ENCODE results near the gene SOX4.

The SOX4 gene

DNA sequence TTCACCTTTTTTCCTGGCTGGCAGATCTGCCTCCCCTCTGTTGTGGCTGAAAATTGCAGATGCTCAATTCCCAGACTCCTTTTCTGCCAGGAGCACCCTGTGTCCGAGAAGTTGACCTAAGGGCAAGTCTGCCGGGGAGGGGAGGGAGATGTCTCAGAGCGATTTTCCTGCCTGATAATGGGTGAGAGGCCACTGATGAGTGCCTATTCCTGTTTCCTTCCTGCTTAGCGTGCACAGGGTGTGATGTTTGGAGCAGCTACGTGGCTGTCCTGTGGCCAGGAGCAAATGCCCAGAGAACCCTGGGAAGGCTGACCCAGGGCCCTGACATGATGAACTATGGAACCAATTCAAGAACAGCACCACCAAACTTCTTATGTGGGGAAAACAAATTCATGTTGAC, 22.5 kb downstream of the SOX4 start:
- TF ChIP-seq, protein P1, sequence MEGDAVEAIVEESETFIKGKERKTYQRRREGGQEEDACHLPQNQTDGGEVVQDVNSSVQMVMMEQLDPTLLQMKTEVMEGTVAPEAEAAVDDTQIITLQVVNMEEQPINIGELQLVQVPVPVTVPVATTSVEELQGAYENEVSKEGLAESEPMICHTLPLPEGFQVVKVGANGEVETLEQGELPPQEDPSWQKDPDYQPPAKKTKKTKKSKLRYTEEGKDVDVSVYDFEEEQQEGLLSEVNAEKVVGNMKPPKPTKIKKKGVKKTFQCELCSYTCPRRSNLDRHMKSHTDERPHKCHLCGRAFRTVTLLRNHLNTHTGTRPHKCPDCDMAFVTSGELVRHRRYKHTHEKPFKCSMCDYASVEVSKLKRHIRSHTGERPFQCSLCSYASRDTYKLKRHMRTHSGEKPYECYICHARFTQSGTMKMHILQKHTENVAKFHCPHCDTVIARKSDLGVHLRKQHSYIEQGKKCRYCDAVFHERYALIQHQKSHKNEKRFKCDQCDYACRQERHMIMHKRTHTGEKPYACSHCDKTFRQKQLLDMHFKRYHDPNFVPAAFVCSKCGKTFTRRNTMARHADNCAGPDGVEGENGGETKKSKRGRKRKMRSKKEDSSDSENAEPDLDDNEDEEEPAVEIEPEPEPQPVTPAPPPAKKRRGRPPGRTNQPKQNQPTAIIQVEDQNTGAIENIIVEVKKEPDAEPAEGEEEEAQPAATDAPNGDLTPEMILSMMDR (IDR thresholded peaks at IDR 0.05; ENCODE audit: low read depth, low read length): no peak
- DNase-seq (ENCODE audit: extremely low read depth, low read depth): no peak

DNA sequence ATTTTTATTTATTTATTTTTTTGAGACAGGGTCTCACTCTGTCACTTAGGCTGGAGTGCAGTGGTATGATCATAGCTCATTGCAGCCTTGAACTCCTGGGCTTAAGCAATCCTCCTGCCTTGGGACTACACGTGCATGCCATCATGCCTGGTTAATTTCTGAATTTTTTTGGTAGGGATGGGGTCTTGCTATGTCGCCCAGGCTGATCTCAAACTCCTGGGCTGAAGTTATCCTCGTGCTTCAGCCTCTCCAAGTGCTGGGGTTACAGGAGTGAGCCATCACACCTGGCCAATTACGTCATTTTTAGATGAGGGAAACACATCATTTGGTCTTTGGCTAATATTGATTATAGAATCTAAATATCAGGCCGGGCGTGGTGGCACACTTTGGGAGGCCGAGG, 32.1 kb downstream of the SOX4 start:
- no peak for DNase-seq (ENCODE audit: extremely low read depth, low read depth)

DNA sequence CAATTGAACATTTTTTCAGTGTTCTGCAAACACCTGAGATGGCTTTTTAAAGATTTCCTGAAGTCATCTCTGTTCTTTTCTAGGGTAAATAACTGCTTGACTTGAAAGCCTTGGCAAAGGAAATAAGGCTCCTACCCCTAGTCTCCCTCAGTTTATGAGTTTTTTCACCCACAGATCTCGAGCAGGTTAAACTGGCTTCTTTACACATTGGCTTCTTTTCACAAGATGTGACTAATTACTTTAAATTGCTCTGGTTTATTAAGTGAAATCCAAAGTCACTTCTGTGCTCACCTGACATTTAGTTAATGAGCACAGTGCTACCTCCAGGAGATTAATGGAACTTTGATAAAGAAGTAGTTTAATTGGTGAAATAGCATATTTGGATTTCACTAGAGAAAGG, 33.2 kb downstream of the SOX4 start:
- TF ChIP-seq, protein P1 (IDR thresholded peaks at IDR 0.05; ENCODE audit: low read depth, low read length): no peak
- no peak for DNase-seq (ENCODE audit: extremely low read depth, low read depth)

More for the DNA sequence above, 32.1 kb downstream of the SOX4 start:
- TF ChIP-seq, protein P1 (IDR thresholded peaks at IDR 0.05; ENCODE audit: low read depth, low read length): no peak

DNA sequence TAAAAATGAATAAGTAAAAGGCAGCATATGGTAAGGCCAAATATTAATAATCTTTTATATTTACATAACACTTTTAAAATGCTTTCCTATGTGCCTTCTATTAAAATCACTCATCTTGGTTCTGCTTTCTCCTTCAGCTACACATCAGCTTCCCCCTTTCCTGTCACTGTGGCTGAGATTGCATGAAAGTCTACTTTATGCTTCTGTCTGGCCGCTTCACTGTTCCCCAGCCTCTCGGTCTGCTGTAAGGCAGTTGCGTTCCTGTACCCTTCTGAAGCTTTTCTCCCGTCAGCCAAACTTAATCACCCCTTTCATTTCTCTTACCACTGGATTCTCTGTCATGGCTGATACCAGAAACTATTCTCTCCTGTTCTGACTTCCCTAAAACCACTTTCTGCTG, 34.6 kb downstream of the SOX4 start:
- TF ChIP-seq, protein P1 (IDR thresholded peaks at IDR 0.05; ENCODE audit: low read depth, low read length): no peak
- no peak for DNase-seq (ENCODE audit: extremely low read depth, low read depth)

DNA sequence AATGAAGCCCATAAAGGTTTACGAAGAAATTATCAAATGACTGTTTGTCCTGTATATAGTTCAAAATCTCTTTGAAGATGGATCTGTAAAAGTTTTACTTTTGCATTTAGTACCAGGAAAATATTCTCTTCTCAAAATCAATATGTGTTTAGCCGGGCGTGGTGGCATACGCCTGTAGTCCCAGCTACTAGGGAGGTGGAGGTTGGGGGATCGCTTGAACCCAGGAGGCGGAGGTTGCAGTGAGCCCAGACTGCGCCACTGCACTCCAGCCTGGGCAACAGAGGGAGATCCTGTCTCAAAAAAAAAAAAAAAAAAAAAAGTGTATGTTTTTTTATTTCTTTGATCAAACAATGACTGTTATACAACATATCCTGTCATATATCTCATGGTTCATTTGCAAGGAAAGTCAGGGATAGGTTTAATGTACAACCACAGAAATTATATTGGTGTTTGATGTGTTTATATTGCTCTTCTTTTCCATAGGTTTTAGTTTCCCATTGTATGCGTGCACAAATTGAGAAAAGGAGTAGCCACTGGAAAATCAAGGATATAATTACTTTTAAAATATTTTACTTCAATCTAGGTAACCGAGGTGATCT, 40.1 kb downstream of the SOX4 start:
- TF ChIP-seq, protein P1 (IDR thresholded peaks at IDR 0.05; ENCODE audit: low read depth, low read length): no peak
- DNase-seq (ENCODE audit: extremely low read depth, low read depth): no peak

DNA sequence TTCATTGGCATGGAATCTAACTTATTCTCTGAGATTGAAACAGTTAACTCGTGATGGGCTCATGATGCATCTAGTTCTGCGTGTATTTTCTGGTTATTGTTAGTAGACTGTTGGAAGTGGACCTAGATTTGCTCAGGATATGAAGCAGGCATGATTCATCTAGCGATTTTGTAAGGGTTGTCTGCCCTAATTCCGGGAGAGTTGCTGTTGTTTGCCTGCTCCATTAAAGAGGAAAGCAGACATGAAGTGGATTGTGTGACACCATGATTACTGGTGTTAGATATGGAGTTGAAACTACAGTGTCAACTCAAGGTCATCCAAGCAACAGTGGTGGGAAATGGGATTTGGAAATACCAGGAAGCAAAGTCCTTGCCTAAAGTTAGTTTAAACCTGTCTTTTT, 41.0 kb downstream of the SOX4 start:
- peak; percentile 81 for DNase-seq (ENCODE audit: extremely low read depth, low read depth)
- TF ChIP-seq, protein P1 (IDR thresholded peaks at IDR 0.05; ENCODE audit: low read depth, low read length): no peak

DNA sequence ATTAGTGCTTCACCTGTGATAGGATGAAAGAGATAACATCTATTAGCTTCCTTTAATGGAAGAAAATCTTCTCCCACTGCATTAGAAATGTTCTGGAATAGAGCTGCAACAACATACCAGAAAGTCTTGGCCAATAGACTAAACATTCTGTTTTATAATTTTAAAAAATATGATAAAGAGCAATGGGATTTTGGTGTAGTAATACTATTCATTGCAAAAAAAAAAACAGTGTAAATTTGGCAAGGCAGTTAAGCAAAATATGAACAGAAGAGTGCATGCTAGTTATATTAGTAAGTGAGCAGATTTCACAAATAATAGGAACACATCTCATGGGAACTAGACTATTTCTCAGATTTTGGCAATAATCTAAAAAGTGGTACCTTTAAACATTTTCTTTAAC, 43.3 kb downstream of the SOX4 start:
- TF ChIP-seq, protein P1 (IDR thresholded peaks at IDR 0.05; ENCODE audit: low read depth, low read length): no peak

More for the DNA sequence above, 43.3 kb downstream of the SOX4 start:
- no peak for DNase-seq (ENCODE audit: extremely low read depth, low read depth)

All from AG09319 (cell line).